ENCODE results near the gene RGCC.
"Not testable (repeated sequence)": the region's sequence is repeated elsewhere in the genome, so short reads cannot be mapped to it uniquely, and the experiment has no call there.

RGCC gene

DNA sequence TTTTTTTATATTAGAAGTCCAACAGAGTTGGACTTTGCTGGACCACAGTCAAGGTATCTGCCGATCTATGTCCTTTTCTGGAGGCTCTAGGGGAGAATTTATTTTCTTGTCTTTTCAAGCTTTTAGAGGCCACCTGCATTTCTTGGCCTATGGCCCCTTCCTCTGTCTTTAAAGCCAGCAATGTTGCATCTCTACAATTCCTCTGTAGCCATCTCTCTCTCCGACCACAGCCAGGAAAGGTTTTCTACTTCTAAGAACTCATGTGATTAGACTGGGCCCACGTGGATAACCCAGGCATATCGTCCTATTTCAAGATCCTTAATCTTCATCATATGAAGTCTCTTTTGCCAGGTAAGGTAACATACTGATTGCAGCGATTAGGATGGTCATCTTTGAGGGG is 43.5 kb upstream of the RGCC start:
- TF ChIP-seq CTCF (conservative IDR thresholded peaks at IDR 0.05; ENCODE audit: low read depth, low read length): no peak
- no peak overlapping the region for H3K4me3 ChIP-seq (ENCODE audit: low read depth, low read length)
- no peak for DNase-seq (ENCODE audit: low read depth)

GRCh38 chr13:41416276-41416675 is 41.1 kb upstream of the RGCC start:
- no peak for DNase-seq (ENCODE audit: low read depth)
- H3K4me3 ChIP-seq (ENCODE audit: low read depth, low read length): no peak overlapping the region
- no peak for TF ChIP-seq CTCF (conservative IDR thresholded peaks at IDR 0.05; ENCODE audit: low read depth, low read length)

- no peak for TF ChIP-seq CTCF (conservative IDR thresholded peaks at IDR 0.05; ENCODE audit: low read depth, low read length)
- no peak overlapping the region for H3K4me3 ChIP-seq (ENCODE audit: low read depth, low read length)
- DNase-seq (ENCODE audit: low read depth): peak; percentile 77
Observed at GRCh38 chr13:41418027-41418426, 39.3 kb upstream of the RGCC start.

DNA sequence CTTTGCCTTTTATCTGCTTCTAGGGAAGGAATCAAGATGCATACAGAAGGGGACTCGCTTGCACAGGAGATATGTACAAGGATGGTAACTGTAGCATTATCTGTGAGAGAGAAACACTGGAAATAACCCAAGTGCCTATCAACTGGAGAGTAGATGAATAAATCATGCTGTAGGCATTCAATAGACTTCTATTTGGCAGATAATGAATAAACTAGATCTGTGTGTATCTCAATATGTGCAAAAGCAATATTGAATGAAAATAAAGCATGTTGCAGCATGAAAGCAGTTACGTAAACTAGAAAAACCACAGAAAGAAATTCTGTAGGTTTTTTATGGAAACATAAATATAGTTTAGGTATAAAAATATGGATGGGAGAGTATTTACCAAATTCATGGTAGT is 38.6 kb upstream of the RGCC start:
- no peak overlapping the region for H3K4me3 ChIP-seq (ENCODE audit: low read depth, low read length)

GRCh38 chr13:41419206-41419605 is 38.1 kb upstream of the RGCC start:
- TF ChIP-seq CTCF (conservative IDR thresholded peaks at IDR 0.05; ENCODE audit: low read depth, low read length): no peak
- DNase-seq (ENCODE audit: low read depth): no peak
- no peak overlapping the region for H3K4me3 ChIP-seq (ENCODE audit: low read depth, low read length)

More for the DNA sequence above, 38.6 kb upstream of the RGCC start:
- no peak for TF ChIP-seq CTCF (conservative IDR thresholded peaks at IDR 0.05; ENCODE audit: low read depth, low read length)
- no peak for DNase-seq (ENCODE audit: low read depth)

DNA sequence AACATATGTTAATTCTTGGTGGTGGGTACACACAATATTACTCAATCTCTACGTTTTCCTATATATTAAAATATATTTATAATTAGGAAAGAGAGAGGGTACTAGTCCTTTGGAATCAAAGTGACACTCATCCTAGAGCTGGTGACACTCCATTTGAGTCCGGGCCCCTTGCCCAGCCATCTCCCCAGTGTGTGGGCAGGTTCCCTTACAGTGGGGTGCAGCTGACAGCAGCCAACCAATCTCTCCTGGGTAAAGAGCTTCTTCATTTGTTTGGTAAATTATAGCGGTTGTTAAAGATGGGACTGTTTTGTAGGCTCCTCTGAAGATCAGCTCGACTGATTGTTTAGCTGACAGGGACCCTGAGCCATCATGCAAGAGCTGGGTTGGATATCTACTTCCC is 37.2 kb upstream of the RGCC start:
- no peak for DNase-seq (ENCODE audit: low read depth)
- TF ChIP-seq CTCF (conservative IDR thresholded peaks at IDR 0.05; ENCODE audit: low read depth, low read length): no peak
- H3K4me3 ChIP-seq (ENCODE audit: low read depth, low read length): no peak overlapping the region

DNA sequence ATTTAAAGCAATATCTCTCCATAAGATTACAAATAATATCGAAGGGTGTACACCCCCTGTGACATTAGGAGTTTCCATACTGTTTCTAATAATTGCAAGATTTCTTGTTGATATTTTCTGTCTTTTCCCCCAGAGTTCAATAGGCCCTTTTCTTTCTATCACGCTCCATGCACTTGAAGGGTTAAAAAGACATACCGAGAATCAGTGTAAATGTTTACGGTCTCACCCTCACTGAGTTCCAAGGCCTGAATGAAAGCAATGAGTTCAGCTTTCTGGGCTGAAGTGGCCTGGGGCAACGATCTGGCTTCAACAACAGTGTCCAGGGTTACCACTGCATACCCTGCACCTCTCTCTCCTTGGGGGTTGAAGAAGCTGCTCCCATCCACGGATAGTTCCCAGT is 36.0 kb upstream of the RGCC start:
- not testable (repeated sequence) for H3K4me3 ChIP-seq (ENCODE audit: low read depth, low read length); DNase-seq (ENCODE audit: low read depth)

GRCh38 chr13:41421983-41422382 is 35.4 kb upstream of the RGCC start:
- not testable (repeated sequence) for H3K4me3 ChIP-seq (ENCODE audit: low read depth, low read length)

GRCh38 chr13:41423259-41423658 is 34.1 kb upstream of the RGCC start:
- not testable (repeated sequence) for DNase-seq (ENCODE audit: low read depth); H3K4me3 ChIP-seq (ENCODE audit: low read depth, low read length)

More at GRCh38 chr13:41421983-41422382, 35.4 kb upstream of the RGCC start:
- not testable (repeated sequence) for DNase-seq (ENCODE audit: low read depth)

GRCh38 chr13:41424675-41425074 is 32.7 kb upstream of the RGCC start:
- DNase-seq (ENCODE audit: low read depth); H3K4me3 ChIP-seq (ENCODE audit: low read depth, low read length): not testable (repeated sequence)

All from choroid plexus epithelial cell (primary cell).